Measurements from ENCODE around the gene SSH2. TPM values are rescaled to one million over a fixed set of nuclear protein-coding genes. Genes with fewer than 3 reads are reported as not detected.

Gene SSH2
- total and polyA plus RNA-seq, 2 of the 13 experiments (the other 11 are each of a cell fraction or from before 2014, with no cell fraction given), result 6.0 to 6.4 TPM

DNA sequence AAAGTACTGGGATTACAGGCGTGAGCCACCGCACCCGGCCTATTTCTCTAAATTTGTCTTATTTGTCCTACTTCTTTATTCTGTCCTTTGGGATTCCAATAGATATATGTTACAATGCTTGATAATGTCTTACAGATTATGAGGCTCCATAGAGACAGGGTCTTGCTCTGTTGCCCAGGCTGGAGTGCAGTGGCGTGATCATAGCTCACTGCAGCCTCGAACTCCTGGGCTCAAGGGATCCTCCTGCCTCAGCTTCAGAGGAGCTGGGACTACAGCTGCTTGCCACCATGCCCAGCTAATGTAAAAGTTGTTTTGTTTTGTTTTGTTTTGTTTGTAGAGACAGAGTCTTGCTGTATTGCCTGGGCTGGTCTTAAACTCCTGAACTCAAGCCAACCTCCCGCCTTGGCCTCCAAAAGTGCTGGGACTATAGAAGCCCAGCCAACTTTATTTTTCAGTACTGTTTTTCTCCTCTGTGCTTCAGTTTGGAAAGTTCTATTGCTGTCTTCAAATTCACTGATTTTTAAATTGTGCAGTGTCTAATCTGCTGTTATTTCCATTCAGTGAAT is 326.8 kb downstream of the SSH2 start:
- CTCF ChIA-PET (ENCODE audit: low intra/inter-chr PET ratio, low total read pairs), result no interaction called here
- no peak for FAIRE-seq
- H3K4me3 ChIP-seq (replicated peaks in 1 of 3; ENCODE audit: insufficient read depth in 1 of 3, low read depth in 2 of 3, low read length in 3 of 3), result no peak overlapping the region
- intact Hi-C loops (cut with micrococcal nuclease; ENCODE audit: unreplicated experiment), result no loop called here
- no peaks in the 10 kb centered on the region for H3K36me3 ChIP-seq (replicated peaks in 1 of 2; ENCODE audit: control insufficient read depth in 1 of 2, insufficient read depth in 2 of 2, low read length in 2 of 2)
- H3K4me2 ChIP-seq (ENCODE audit: low read depth, low read length), result no peak overlapping the region
- H3K79me2 ChIP-seq (ENCODE audit: insufficient read depth, low read length), result no peaks in the 10 kb centered on the region
- POLR2A ChIA-PET, result no interaction called here
- H4K20me1 ChIP-seq (ENCODE audit: insufficient read depth, low read length), result no peaks in the 10 kb centered on the region
- H3K9me3 ChIP-seq (ENCODE audit: low read length), result no peaks in the 10 kb centered on the region
- WGBS (ENCODE audit: low lambda C conversion rate), result 77% methylated on average over 6 of the region's 6 CpGs
- peaks cover 4 to 7% of the 10 kb centered on the region in 2 experiments; a peak in 3 of 5 replicates for H3K27me3 ChIP-seq (ENCODE audit: control insufficient read depth in 1 of 2, insufficient read depth in 2 of 2, low read length in 2 of 2)
- no peak overlapping the region for H3K27ac ChIP-seq (ENCODE audit: extremely low read length, insufficient read depth, low read length)
- no TSS peak for BruUV-seq (replicated peaks)
- in situ Hi-C loops (cut with HindIII; ENCODE audit: extremely low pct_ligation_motif_present, low pct_unique_long_range_greater_than_20kb), result no loop called here
- H2AFZ ChIP-seq (ENCODE audit: low read length), result no peak overlapping the region
- no peak for ATAC-seq
- 0 out of 2 replicates have a peak, but pooled peaks cover 8% of the 10 kb centered on the region for H3K4me1 ChIP-seq (ENCODE audit: insufficient read depth, low read length)
- H3K9ac ChIP-seq (ENCODE audit: insufficient read depth, low read depth, low read length), result no peak overlapping the region
- no peak for DNase-seq (ENCODE audit: low spot score)
- TF ChIP-seq SYNCRIP (IDR thresholded peaks at IDR 0.05; ENCODE audit: insufficient read depth, low read depth, low read length), result no peak
- TF ChIP-seq REPIN1 (CRISPR knock-in tag; IDR thresholded peaks at IDR 0.05; ENCODE audit: borderline replicate concordance, low read depth), result no peak
- TF ChIP-seq ZNF572 (CRISPR knock-in tag; IDR thresholded peaks at IDR 0.05), result no peak
- TF ChIP-seq GPN1 (CRISPR knock-in tag; IDR thresholded peaks at IDR 0.05; ENCODE audit: borderline replicate concordance), result no peak
- TF ChIP-seq, protein P1, sequence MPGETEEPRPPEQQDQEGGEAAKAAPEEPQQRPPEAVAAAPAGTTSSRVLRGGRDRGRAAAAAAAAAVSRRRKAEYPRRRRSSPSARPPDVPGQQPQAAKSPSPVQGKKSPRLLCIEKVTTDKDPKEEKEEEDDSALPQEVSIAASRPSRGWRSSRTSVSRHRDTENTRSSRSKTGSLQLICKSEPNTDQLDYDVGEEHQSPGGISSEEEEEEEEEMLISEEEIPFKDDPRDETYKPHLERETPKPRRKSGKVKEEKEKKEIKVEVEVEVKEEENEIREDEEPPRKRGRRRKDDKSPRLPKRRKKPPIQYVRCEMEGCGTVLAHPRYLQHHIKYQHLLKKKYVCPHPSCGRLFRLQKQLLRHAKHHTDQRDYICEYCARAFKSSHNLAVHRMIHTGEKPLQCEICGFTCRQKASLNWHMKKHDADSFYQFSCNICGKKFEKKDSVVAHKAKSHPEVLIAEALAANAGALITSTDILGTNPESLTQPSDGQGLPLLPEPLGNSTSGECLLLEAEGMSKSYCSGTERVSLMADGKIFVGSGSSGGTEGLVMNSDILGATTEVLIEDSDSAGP (CRISPR knock-in tag; IDR thresholded peaks at IDR 0.05; ENCODE audit: borderline replicate concordance), result no peak

All from HepG2 (cell line).